ENCODE measurements around the gene TXNDC11.
A peak's percentile ranks its signal among the peaks of the same experiment; 100 is the strongest.

TXNDC11 gene

GRCh38 chr16:11671676-11672075, 71.0 kb downstream of the TXNDC11 start:
- H3K4me2 ChIP-seq: peak overlapping the region; percentile 98
- H4K20me1 ChIP-seq: peaks cover 80% of the 10 kb centered on the region
- H3K9me3 ChIP-seq: no peaks in the 10 kb centered on the region
- no peaks in the 10 kb centered on the region for H3K27me3 ChIP-seq
- H3K4me3 ChIP-seq: peak overlapping the region; percentile 97
- H3K9ac ChIP-seq: peak overlapping the region; percentile 90
- peaks cover 91% of the 10 kb centered on the region for H3K4me1 ChIP-seq
- peaks cover 29% of the 10 kb centered on the region for H3K36me3 ChIP-seq
- H3K27ac ChIP-seq: peak overlapping the region; percentile 90
- TF ChIP-seq Cebpa-rat (IDR thresholded peaks at IDR 0.05): no peak

- H3K36me3 ChIP-seq: peaks cover 25% of the 10 kb centered on the region
- H4K20me1 ChIP-seq: peaks cover 76% of the 10 kb centered on the region
- no peak for TF ChIP-seq Cebpa-rat (IDR thresholded peaks at IDR 0.05)
- H3K4me1 ChIP-seq: peaks cover 91% of the 10 kb centered on the region
- no peaks in the 10 kb centered on the region for H3K27me3 ChIP-seq
- no peaks in the 10 kb centered on the region for H3K9me3 ChIP-seq
- H3K9ac ChIP-seq: peak overlapping the region; percentile 90
- peak overlapping the region; percentile 90 for H3K27ac ChIP-seq
- peak overlapping the region; percentile 97 for H3K4me3 ChIP-seq
- peak overlapping the region; percentile 98 for H3K4me2 ChIP-seq
Observed at GRCh38 chr16:11671271-11671670, 71.4 kb downstream of the TXNDC11 start.

GRCh38 chr16:11670171-11671131, 72.2 kb downstream of the TXNDC11 start:
- H3K4me2 ChIP-seq: peak overlapping the region; percentile 98
- H3K4me1 ChIP-seq: peaks cover 91% of the 10 kb centered on the region
- H3K9ac ChIP-seq: peak overlapping the region; percentile 90
- peak overlapping the region; percentile 97 for H3K4me3 ChIP-seq
- H3K9me3 ChIP-seq: no peaks in the 10 kb centered on the region
- peaks cover 17% of the 10 kb centered on the region for H3K36me3 ChIP-seq
- H4K20me1 ChIP-seq: peaks cover 68% of the 10 kb centered on the region
- H3K27me3 ChIP-seq: no peaks in the 10 kb centered on the region
- no peak for TF ChIP-seq Cebpa-rat (IDR thresholded peaks at IDR 0.05)
- H3K27ac ChIP-seq: peak overlapping the region; percentile 90

- peak overlapping the region; percentile 90 for H3K27ac ChIP-seq
- peak overlapping the region; percentile 97 for H3K4me3 ChIP-seq
- peaks cover 91% of the 10 kb centered on the region for H3K4me1 ChIP-seq
Observed at GRCh38 chr16:11669380-11670146, 73.1 kb downstream of the TXNDC11 start.

GRCh38 chr16:11668623-11669379, 73.9 kb downstream of the TXNDC11 start:
- H3K9ac ChIP-seq: peak overlapping the region; percentile 90
- peaks cover 51% of the 10 kb centered on the region for H4K20me1 ChIP-seq
- no peak for TF ChIP-seq Cebpa-rat (IDR thresholded peaks at IDR 0.05)
- H3K4me1 ChIP-seq: peaks cover 91% of the 10 kb centered on the region
- peak overlapping the region; percentile 98 for H3K4me2 ChIP-seq
- no peaks in the 10 kb centered on the region for H3K9me3 ChIP-seq
- H3K36me3 ChIP-seq: peaks cover 8% of the 10 kb centered on the region
- H3K4me3 ChIP-seq: peak overlapping the region; percentile 97
- peak overlapping the region; percentile 90 for H3K27ac ChIP-seq
- H3K27me3 ChIP-seq: no peaks in the 10 kb centered on the region

More at GRCh38 chr16:11669380-11670146, 73.1 kb downstream of the TXNDC11 start:
- H3K9ac ChIP-seq: peak overlapping the region; percentile 90
- peaks cover 14% of the 10 kb centered on the region for H3K36me3 ChIP-seq
- peak overlapping the region; percentile 98 for H3K4me2 ChIP-seq
- H3K27me3 ChIP-seq: no peaks in the 10 kb centered on the region
- peaks cover 59% of the 10 kb centered on the region for H4K20me1 ChIP-seq
- TF ChIP-seq Cebpa-rat (IDR thresholded peaks at IDR 0.05): no peak
- no peaks in the 10 kb centered on the region for H3K9me3 ChIP-seq

GRCh38 chr16:11667824-11668622, 74.6 kb downstream of the TXNDC11 start, which contains the start of gene SNN:
Gene SNN (plus strand): TSS chr16:11668455. CDS start chr16:11676060, 7,605 bp downstream.
- H3K4me2 ChIP-seq: peak within 1 kb of the TSS; percentile 98
- peaks cover under 1% of the 10 kb centered on the region; the same call in 1 of the 2 replicates for H3K36me3 ChIP-seq
- H4K20me1 ChIP-seq: peaks cover 43% of the 10 kb centered on the region
- H3K9ac ChIP-seq: peak within 1 kb of the TSS; percentile 90
- H3K4me1 ChIP-seq: peaks cover 91% of the 10 kb centered on the region
- H3K27ac ChIP-seq: peak within 1 kb of the TSS; percentile 90
- H3K9me3 ChIP-seq: no peaks in the 10 kb centered on the region
- H3K27me3 ChIP-seq: no peaks in the 10 kb centered on the region
- no peak for TF ChIP-seq Cebpa-rat (IDR thresholded peaks at IDR 0.05)
- H3K4me3 ChIP-seq: peak within 1 kb of the TSS; percentile 97

- Histone ChIP-seq H3K9ac (no peak overlapping the region), H3K27me3 (no peaks in the 10 kb centered on the region), H3K4me3 (no peak overlapping the region; the same call in 1 of the 2 replicates), H3K9me3 (no peaks in the 10 kb centered on the region), H3K27ac (peak overlapping the region; percentile 85; the same call in 1 of the 2 replicates), H3K4me2 (peak overlapping the region; percentile 92), H3K36me3 (no peaks in the 10 kb centered on the region), H3K4me1 (peaks cover 91% of the 10 kb centered on the region), H4K20me1 (peaks cover 36% of the 10 kb centered on the region)
- no peak for TF ChIP-seq Cebpa-rat (IDR thresholded peaks at IDR 0.05)
Observed at GRCh38 chr16:11667221-11667823, 75.3 kb downstream of the TXNDC11 start.

Data from BLaER1 (cell line).